ENCODE results near the gene PTPN3. TPM values are rescaled to one million over a fixed set of nuclear protein-coding genes. Genes with fewer than 3 reads are reported as not detected.

Gene PTPN3
- total RNA-seq, 2 donors from 2014 or later, result 13.2 to 19.5 TPM

DNA sequence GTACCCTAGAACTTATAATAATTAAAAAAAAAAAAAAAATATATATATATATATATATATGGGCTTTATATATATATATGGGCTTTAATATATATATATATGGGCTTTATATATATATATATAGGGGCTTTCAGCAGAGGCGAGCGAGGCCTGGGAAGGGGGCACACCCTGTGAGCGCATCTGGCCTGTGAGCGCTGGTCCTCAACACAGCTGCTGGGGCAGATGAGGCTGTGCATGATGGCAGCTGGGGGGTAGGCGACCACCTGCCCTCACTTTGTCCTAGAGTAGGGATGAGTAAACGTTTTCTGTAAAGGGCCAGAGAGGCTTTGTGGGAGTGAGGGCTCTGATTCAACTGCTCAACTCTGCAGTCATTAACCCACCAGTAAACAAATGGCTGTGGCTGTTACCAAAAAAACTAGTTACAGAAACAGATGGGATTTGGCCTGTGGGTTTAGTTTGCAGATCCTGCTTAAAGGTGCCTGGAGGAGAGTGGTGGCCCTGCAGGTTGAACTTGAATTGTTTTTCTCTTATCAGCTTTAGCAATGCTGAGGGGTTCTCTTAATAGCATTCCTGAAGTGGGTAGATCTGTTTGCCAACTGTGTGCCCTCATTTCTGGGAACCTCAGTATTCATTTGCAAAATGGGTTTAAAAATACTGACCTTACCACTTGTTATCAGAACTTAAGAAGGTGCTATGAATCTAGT lies 89.2 kb downstream of the PTPN3 start:
- no peak for ATAC-seq
- Histone ChIP-seq H3K36me3 (replicated peaks in 1 of 2; ENCODE audit: insufficient read depth in 1 of 2, low read depth in 2 of 2) (peaks cover 6 to 9% of the 10 kb centered on the region in 2 donors), H3K4me1 (no peaks in the 10 kb centered on the region), H3K4me3 (no peak overlapping the region), H3K9me3 (no peaks in the 10 kb centered on the region), H3K27me3 (no peaks in the 10 kb centered on the region), H3K27ac (no peak overlapping the region)
- WGBS, 2 donors, result 79 to 89% methylated on average over 6 of the region's 6 CpGs
- no peak for DNase-seq
- TF ChIP-seq, protein P1, sequence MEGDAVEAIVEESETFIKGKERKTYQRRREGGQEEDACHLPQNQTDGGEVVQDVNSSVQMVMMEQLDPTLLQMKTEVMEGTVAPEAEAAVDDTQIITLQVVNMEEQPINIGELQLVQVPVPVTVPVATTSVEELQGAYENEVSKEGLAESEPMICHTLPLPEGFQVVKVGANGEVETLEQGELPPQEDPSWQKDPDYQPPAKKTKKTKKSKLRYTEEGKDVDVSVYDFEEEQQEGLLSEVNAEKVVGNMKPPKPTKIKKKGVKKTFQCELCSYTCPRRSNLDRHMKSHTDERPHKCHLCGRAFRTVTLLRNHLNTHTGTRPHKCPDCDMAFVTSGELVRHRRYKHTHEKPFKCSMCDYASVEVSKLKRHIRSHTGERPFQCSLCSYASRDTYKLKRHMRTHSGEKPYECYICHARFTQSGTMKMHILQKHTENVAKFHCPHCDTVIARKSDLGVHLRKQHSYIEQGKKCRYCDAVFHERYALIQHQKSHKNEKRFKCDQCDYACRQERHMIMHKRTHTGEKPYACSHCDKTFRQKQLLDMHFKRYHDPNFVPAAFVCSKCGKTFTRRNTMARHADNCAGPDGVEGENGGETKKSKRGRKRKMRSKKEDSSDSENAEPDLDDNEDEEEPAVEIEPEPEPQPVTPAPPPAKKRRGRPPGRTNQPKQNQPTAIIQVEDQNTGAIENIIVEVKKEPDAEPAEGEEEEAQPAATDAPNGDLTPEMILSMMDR (IDR thresholded peaks at IDR 0.05), result no peak
- TF ChIP-seq POLR2A (IDR thresholded peaks at IDR 0.05), result no peak
- intact Hi-C loops (cut with DNase I), result loop anchor here (10.0 kb wide), 1 partner anchor 224 kb away; no protein-coding TSS in a partner anchor

DNA sequence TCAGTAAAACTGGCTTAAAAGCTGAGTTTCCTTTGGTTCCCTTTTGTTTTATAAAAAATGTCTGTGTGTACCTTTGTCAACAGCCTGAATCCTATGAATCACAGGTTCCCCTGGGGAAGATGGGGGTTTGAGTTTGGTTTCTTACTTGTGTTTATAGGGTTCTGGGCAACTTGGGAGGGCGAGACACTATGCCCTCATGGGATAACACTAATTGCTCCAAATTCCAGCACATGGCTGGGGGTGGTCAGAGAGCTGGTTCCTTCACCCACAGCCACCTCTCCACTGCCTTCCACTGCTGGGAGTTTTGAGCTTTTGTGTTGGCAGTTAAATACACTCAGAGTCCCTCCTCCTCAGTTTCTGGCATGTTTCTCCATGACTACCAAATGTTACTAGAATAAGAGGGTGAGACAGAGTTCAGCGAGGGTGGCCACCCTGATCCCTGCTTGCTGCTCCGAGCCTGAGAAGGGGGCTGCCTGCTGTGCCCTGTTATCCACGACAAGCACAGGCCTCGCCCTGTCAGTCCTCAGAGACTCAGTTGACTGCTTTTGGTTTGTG lies 94.3 kb downstream of the PTPN3 start:
- TF ChIP-seq, protein P1 (IDR thresholded peaks at IDR 0.05), result no peak
- no peak for TF ChIP-seq POLR2A (IDR thresholded peaks at IDR 0.05)
- no peak overlapping the region for H3K4me3 ChIP-seq
- no peak for ATAC-seq
- H3K4me1 ChIP-seq, result no peaks in the 10 kb centered on the region
- 84 to 85% methylated on average over 4 to 5 of the region's 5 CpGs for WGBS, 2 donors
- intact Hi-C loops (cut with DNase I), result loop anchor here (10.0 kb wide), 1 partner anchor 219 kb away; no protein-coding TSS in a partner anchor
- no peak for DNase-seq
- no peaks in the 10 kb centered on the region for H3K9me3 ChIP-seq
- no peaks in the 10 kb centered on the region for H3K27me3 ChIP-seq
- no peak overlapping the region for H3K27ac ChIP-seq
- peaks cover 6 to 10% of the 10 kb centered on the region in 2 donors for H3K36me3 ChIP-seq (replicated peaks in 1 of 2; ENCODE audit: insufficient read depth in 1 of 2, low read depth in 2 of 2)

DNA sequence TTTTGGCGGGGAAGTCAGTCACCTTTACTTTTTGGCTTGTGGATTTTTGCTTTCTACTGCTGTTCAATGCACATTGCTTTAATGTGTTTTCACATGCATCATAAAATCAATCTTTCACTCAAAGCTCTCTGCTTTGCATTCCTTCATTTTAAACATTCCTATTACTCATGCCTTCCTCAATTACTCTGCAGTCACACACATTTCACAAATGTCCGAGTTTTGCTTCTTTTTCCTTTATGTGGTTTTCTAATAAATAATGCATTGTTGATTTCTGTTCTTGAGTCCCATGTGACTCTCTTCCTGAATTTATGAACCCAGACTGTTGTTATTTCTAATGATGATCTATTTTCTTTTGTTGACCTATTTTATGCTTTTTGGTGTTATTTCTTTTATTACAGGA lies 95.0 kb downstream of the PTPN3 start:
- Histone ChIP-seq H3K27me3 (no peaks in the 10 kb centered on the region), H3K9me3 (no peaks in the 10 kb centered on the region), H3K4me1 (no peaks in the 10 kb centered on the region), H3K27ac (no peak overlapping the region), H3K36me3 (replicated peaks in 1 of 2; ENCODE audit: insufficient read depth in 1 of 2, low read depth in 2 of 2) (peaks cover 6 to 10% of the 10 kb centered on the region in 2 donors), H3K4me3 (no peak overlapping the region)
- TF ChIP-seq POLR2A (IDR thresholded peaks at IDR 0.05), result no peak
- TF ChIP-seq, protein P1 (IDR thresholded peaks at IDR 0.05), result no peak
- intact Hi-C loops (cut with DNase I), result loop anchor here (10.0 kb wide), 1 partner anchor 218 kb away; no protein-coding TSS in a partner anchor
- DNase-seq, result no peak
- WGBS, 2 donors, result 76 to 80% methylated on average over 2 of the region's 2 CpGs
- no peak for ATAC-seq

DNA sequence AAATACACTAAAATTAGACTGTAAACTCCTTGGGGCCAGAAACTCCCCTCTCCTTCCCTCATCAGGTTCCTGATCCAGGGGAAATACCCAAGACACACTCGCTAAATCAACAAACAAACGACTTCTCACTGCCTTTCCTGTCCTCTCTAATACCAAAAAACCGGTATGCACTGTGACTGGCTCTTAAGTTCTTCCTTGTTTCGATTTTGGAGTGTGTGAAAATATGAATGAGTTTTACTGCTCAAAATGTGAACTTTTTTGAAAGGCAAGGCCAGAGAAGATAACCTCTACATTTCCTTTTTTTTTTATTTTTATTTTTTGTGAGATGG lies 96.2 kb downstream of the PTPN3 start:
- ATAC-seq (no peak), DNase-seq (no peak)
- Histone ChIP-seq H3K4me3 (no peak overlapping the region), H3K27ac (no peak overlapping the region), H3K36me3 (replicated peaks in 1 of 2; ENCODE audit: insufficient read depth in 1 of 2, low read depth in 2 of 2) (peaks cover 5 to 6% of the 10 kb centered on the region in 2 donors), H3K27me3 (no peaks in the 10 kb centered on the region), H3K9me3 (no peaks in the 10 kb centered on the region), H3K4me1 (no peaks in the 10 kb centered on the region)
- intact Hi-C loops (cut with DNase I), result loop anchor here (10.0 kb wide), 1 partner anchor 217 kb away; no protein-coding TSS in a partner anchor
- TF ChIP-seq, protein P1 (IDR thresholded peaks at IDR 0.05), result no peak
- TF ChIP-seq POLR2A (IDR thresholded peaks at IDR 0.05), result no peak
- WGBS, 2 donors, result 45 to 50% methylated on average over 4 of the region's 4 CpGs
